ENCODE measurements around the gene NMU. TPM values are rescaled to one million over a fixed set of nuclear protein-coding genes. Genes with fewer than 3 reads are reported as not detected.

NMU gene
- total and polyA plus RNA-seq, 2 experiments from 2014 or later, result 40.2 to 96.3 TPM

DNA sequence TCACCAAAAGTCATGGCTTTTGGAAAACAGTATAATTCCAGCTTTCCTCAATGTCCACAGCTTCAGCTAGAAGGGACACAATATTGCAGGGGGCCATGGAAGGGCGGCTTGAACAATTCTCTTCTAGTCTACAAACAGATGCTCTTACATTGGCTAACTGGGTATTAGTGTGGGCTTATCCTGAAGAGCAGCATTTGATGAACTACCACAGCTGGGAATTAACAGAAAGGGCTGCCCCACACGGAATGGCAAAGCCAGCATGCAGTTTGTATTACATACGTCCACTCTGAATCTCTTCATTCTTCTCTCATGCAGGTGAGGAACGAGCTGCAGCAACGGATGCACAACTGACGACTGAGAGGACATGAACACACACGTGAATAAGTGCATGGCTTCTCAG is 31.1 kb downstream of the NMU start:
- Mint-ChIP-seq H3K9me3 (no peaks in the 10 kb centered on the region), H3K27ac (no peak overlapping the region), H3K4me1 (peaks cover 6% of the 10 kb centered on the region), H3K36me3 (ENCODE audit: low read depth) (peaks cover 8% of the 10 kb centered on the region), H3K4me3 (no peak overlapping the region), H3K27me3 (ENCODE audit: insufficient read depth, low read depth, poor library complexity) (peaks cover 1% of the 10 kb centered on the region)
- Histone ChIP-seq H3K36me3 (ENCODE audit: insufficient read depth) (no peaks in the 10 kb centered on the region; the same call in none of the 2 replicates), H4K20me1 (replicated peaks; ENCODE audit: insufficient read depth) (no peaks in the 10 kb centered on the region), H3K27ac (ENCODE audit: low read depth) (no peak overlapping the region), H3K4me3 (no peak overlapping the region), H3K9me2 (ENCODE audit: insufficient read depth) (no peaks in the 10 kb centered on the region), H3K27me3 (ENCODE audit: insufficient read depth) (no peaks in the 10 kb centered on the region), H3K4me1 (ENCODE audit: insufficient read depth) (no peaks in the 10 kb centered on the region; the same call in 1 of the 2 replicates), H3F3A (replicated peaks; ENCODE audit: low read depth) (no peaks in the 10 kb centered on the region), H3K79me2 (replicated peaks; ENCODE audit: insufficient read depth) (no peaks in the 10 kb centered on the region), H2AFZ (no peak overlapping the region), H3K4me2 (no peak overlapping the region)
- DNase-seq (ENCODE audit: low spot score) (no peak), ATAC-seq (no peak)
- no peak for TF ChIP-seq ZNF114 (CRISPR knock-in tag; IDR thresholded peaks at IDR 0.05)
- TF ChIP-seq CREB1 (CRISPR knock-in tag; IDR thresholded peaks at IDR 0.05; ENCODE audit: low read depth), result no peak
- TF ChIP-seq, protein P1, sequence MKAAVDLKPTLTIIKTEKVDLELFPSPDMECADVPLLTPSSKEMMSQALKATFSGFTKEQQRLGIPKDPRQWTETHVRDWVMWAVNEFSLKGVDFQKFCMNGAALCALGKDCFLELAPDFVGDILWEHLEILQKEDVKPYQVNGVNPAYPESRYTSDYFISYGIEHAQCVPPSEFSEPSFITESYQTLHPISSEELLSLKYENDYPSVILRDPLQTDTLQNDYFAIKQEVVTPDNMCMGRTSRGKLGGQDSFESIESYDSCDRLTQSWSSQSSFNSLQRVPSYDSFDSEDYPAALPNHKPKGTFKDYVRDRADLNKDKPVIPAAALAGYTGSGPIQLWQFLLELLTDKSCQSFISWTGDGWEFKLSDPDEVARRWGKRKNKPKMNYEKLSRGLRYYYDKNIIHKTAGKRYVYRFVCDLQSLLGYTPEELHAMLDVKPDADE (IDR thresholded peaks at IDR 0.05), result no peak

GRCh38 chr4:55600640-55601039 is 35.5 kb downstream of the NMU start:
- no peak overlapping the region for H3K27ac ChIP-seq (ENCODE audit: low read depth)
- H3K27me3 ChIP-seq (ENCODE audit: insufficient read depth), result no peaks in the 10 kb centered on the region
- H3K4me1 Mint-ChIP-seq, result no peaks in the 10 kb centered on the region
- peaks cover 1% of the 10 kb centered on the region for H3K27me3 Mint-ChIP-seq (ENCODE audit: insufficient read depth, low read depth, poor library complexity)
- no peak overlapping the region for H3K4me3 Mint-ChIP-seq
- TF ChIP-seq, protein P2, sequence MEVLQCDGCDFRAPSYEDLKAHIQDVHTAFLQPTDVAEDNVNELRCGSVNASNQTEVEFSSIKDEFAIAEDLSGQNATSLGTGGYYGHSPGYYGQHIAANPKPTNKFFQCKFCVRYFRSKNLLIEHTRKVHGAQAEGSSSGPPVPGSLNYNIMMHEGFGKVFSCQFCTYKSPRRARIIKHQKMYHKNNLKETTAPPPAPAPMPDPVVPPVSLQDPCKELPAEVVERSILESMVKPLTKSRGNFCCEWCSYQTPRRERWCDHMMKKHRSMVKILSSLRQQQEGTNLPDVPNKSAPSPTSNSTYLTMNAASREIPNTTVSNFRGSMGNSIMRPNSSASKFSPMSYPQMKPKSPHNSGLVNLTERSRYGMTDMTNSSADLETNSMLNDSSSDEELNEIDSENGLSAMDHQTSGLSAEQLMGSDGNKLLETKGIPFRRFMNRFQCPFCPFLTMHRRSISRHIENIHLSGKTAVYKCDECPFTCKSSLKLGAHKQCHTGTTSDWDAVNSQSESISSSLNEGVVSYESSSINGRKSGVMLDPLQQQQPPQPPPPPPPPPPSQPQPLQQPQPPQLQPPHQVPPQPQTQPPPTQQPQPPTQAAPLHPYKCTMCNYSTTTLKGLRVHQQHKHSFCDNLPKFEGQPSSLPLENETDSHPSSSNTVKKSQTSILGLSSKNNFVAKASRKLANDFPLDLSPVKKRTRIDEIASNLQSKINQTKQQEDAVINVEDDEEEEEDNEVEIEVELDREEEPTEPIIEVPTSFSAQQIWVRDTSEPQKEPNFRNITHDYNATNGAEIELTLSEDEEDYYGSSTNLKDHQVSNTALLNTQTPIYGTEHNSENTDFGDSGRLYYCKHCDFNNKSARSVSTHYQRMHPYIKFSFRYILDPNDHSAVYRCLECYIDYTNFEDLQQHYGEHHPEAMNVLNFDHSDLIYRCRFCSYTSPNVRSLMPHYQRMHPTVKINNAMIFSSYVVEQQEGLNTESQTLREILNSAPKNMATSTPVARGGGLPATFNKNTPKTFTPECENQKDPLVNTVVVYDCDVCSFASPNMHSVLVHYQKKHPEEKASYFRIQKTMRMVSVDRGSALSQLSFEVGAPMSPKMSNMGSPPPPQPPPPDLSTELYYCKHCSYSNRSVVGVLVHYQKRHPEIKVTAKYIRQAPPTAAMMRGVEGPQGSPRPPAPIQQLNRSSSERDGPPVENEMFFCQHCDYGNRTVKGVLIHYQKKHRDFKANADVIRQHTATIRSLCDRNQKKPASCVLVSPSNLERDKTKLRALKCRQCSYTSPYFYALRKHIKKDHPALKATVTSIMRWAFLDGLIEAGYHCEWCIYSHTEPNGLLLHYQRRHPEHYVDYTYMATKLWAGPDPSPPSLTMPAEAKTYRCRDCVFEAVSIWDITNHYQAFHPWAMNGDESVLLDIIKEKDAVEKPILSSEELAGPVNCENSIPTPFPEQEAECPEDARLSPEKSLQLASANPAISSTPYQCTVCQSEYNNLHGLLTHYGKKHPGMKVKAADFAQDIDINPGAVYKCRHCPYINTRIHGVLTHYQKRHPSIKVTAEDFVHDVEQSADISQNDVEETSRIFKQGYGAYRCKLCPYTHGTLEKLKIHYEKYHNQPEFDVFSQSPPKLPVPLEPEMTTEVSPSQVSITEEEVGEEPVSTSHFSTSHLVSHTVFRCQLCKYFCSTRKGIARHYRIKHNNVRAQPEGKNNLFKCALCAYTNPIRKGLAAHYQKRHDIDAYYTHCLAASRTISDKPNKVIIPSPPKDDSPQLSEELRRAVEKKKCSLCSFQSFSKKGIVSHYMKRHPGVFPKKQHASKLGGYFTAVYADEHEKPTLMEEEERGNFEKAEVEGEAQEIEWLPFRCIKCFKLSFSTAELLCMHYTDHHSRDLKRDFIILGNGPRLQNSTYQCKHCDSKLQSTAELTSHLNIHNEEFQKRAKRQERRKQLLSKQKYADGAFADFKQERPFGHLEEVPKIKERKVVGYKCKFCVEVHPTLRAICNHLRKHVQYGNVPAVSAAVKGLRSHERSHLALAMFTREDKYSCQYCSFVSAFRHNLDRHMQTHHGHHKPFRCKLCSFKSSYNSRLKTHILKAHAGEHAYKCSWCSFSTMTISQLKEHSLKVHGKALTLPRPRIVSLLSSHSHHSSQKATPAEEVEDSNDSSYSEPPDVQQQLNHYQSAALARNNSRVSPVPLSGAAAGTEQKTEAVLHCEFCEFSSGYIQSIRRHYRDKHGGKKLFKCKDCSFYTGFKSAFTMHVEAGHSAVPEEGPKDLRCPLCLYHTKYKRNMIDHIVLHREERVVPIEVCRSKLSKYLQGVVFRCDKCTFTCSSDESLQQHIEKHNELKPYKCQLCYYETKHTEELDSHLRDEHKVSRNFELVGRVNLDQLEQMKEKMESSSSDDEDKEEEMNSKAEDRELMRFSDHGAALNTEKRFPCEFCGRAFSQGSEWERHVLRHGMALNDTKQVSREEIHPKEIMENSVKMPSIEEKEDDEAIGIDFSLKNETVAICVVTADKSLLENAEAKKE (CRISPR knock-in tag; IDR thresholded peaks at IDR 0.05), result no peak
- TF ChIP-seq EZH2 (IDR thresholded peaks at IDR 0.05; ENCODE audit: low read depth, unreplicated experiment) (no peak), STAT1 (IDR thresholded peaks at IDR 0.05; ENCODE audit: unreplicated experiment) (no peak), ZNF114 (CRISPR knock-in tag; IDR thresholded peaks at IDR 0.05) (no peak), NANOG (IDR thresholded peaks at IDR 0.05; ENCODE audit: borderline replicate concordance) (no peak)
- ATAC-seq (no peak), DNase-seq (ENCODE audit: low spot score) (no peak)
- H2AFZ ChIP-seq, result no peak overlapping the region
- no peaks in the 10 kb centered on the region for H3K79me2 ChIP-seq (replicated peaks; ENCODE audit: insufficient read depth)
- no peaks in the 10 kb centered on the region; the same call in none of the 2 replicates for H3K36me3 ChIP-seq (ENCODE audit: insufficient read depth)
- H3K4me1 ChIP-seq (ENCODE audit: insufficient read depth), result no peaks in the 10 kb centered on the region
- no peaks in the 10 kb centered on the region for H3F3A ChIP-seq (replicated peaks; ENCODE audit: low read depth)
- H3K27ac Mint-ChIP-seq, result no peak overlapping the region
- H3K4me2 ChIP-seq, result no peak overlapping the region
- peaks cover 12% of the 10 kb centered on the region for H3K36me3 Mint-ChIP-seq (ENCODE audit: low read depth)
- H4K20me1 ChIP-seq (replicated peaks; ENCODE audit: insufficient read depth), result no peaks in the 10 kb centered on the region
- H3K4me3 ChIP-seq, result no peak overlapping the region
- H3K9me3 Mint-ChIP-seq, result no peaks in the 10 kb centered on the region
- H3K9me2 ChIP-seq (ENCODE audit: insufficient read depth), result no peaks in the 10 kb centered on the region

All from GM23338 (cell line).